Erythroblast (primary cell): ENCODE measurements around the gene DEFB125.

ENCODE experiments used
- GATA1 ChIP-seq: IDR thresholded peaks from 2 replicates; pipeline ENCODE4 v1.6.1; 2011; ENCODE audit warnings: low read depth, mild to moderate bottlenecking, control low read depth, low read length, moderate library complexity
- POLR2A ChIP-seq: IDR thresholded peaks from 2 replicates; pipeline ENCODE4 v1.6.1; 2011; ENCODE audit warnings: mild to moderate bottlenecking, low read length

DNA sequence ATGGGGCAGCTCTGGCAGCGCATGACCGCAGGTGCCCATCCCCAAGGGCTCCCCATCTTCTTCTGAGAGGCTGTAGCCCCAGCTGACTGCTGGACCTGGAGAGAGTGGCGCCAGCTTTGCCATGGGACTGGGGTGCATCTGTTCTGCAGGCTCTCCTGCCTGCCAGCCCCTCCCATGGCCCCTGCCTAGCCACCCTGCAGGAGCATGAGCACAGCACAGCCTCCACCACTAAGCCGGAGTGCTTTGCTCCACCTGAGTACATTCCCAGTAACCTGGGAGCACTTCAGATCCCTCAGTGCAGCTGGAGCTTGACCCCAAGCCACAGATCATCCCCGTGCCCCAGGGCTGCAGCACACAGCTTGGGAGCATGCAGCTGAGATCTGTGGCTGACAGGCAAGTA is 16.0 kb downstream of the DEFB125 start:
- no peak for TF ChIP-seq POLR2A
- no peak for TF ChIP-seq GATA1
